ENCODE measurements around the gene SCEL.

The SCEL gene

GRCh38 chr13:77544355-77544754, 8.8 kb downstream of the SCEL start:
- TF ChIP-seq ZFX (IDR thresholded peaks at IDR 0.05) = no peak
- TF ChIP-seq, protein P1, sequence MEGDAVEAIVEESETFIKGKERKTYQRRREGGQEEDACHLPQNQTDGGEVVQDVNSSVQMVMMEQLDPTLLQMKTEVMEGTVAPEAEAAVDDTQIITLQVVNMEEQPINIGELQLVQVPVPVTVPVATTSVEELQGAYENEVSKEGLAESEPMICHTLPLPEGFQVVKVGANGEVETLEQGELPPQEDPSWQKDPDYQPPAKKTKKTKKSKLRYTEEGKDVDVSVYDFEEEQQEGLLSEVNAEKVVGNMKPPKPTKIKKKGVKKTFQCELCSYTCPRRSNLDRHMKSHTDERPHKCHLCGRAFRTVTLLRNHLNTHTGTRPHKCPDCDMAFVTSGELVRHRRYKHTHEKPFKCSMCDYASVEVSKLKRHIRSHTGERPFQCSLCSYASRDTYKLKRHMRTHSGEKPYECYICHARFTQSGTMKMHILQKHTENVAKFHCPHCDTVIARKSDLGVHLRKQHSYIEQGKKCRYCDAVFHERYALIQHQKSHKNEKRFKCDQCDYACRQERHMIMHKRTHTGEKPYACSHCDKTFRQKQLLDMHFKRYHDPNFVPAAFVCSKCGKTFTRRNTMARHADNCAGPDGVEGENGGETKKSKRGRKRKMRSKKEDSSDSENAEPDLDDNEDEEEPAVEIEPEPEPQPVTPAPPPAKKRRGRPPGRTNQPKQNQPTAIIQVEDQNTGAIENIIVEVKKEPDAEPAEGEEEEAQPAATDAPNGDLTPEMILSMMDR (conservative IDR thresholded peaks at IDR 0.05) = no peak
- no peak overlapping the region for H3K27ac ChIP-seq

- TF ChIP-seq, protein P1 (conservative IDR thresholded peaks at IDR 0.05) = no peak
- TF ChIP-seq ZFX (IDR thresholded peaks at IDR 0.05) = no peak
- no peak overlapping the region for H3K27ac ChIP-seq
Observed at GRCh38 chr13:77544758-77545338, 9.3 kb downstream of the SCEL start.

DNA sequence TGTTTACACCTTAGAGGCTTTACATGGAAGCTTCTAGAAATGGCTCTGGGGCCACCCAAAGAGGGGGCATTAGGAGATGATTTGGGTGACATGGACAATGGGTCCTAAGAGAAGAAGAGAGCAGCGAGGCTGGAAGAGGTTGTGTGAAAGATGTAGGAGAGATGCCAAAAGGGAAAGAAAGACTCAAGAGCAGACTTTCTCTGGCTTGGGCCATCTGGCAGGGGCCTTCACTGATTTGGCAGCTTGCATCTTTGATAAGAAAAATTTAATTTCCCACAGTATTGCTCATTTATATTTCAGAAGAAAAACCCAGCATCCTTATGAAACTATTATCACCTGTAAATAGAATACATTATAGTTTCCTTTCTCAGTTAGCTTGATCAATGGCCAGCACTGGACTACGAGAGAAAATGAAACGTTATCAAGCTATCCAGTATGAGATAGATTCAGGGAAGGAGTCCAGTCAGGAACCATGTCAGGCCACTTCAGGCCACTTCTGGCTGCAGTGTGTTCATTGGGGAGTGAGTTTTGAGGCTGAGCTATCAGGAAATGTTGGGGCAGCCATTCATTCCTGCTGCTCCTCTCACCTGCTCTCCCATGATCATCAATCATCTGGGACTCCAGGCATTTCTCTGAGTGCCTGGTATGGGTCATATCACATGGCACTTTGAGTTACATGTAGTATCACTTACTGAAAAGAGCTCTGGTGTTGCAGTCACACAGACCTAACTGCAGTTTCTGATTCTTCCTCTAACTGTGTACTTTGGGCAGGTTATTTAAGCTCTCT, 10.3 kb downstream of the SCEL start:
- H3K27ac ChIP-seq = no peak overlapping the region
- TF ChIP-seq, protein P1 (conservative IDR thresholded peaks at IDR 0.05) = no peak
- no peak for TF ChIP-seq ZFX (IDR thresholded peaks at IDR 0.05)

GRCh38 chr13:77548095-77548494, 12.6 kb downstream of the SCEL start:
- H3K27ac ChIP-seq = no peak overlapping the region
- TF ChIP-seq, protein P1 (conservative IDR thresholded peaks at IDR 0.05) = no peak
- TF ChIP-seq ZFX (IDR thresholded peaks at IDR 0.05) = no peak

- no peak for TF ChIP-seq ZFX (IDR thresholded peaks at IDR 0.05)
- TF ChIP-seq, protein P1 (conservative IDR thresholded peaks at IDR 0.05) = no peak
- H3K27ac ChIP-seq = no peak overlapping the region
Observed at GRCh38 chr13:77548594-77548993, 13.1 kb downstream of the SCEL start.

GRCh38 chr13:77554069-77554468, 18.6 kb downstream of the SCEL start:
- H3K27ac ChIP-seq = no peak overlapping the region
- no peak for TF ChIP-seq ZFX (IDR thresholded peaks at IDR 0.05)
- TF ChIP-seq, protein P1 (conservative IDR thresholded peaks at IDR 0.05) = no peak

DNA sequence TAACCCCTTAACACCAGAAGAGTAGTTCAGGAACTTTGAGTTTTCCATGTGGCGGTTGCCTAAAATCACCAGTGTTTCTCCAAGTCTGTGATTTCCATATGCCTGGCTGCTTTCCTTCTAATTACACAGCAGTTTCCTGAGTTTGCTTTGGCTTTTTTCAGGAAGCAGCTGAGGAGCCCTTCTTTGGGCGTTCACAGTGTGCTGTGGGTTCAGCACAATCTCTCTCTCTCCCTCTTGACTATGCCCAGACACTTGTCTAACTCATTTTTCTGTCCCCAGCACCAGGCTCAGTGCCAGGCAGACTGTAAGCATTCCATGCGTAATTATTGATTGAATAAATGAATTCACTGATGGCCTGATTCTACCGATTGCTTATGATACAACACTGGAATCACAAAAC, 19.7 kb downstream of the SCEL start:
- H3K27ac ChIP-seq = no peak overlapping the region
- TF ChIP-seq, protein P1 (conservative IDR thresholded peaks at IDR 0.05) = no peak
- no peak for TF ChIP-seq ZFX (IDR thresholded peaks at IDR 0.05)
